Right forelimb (tissue), 1 donor: Measurements from ENCODE around the gene SYT1.
"Not testable (repeated sequence)": the region's sequence is repeated elsewhere in the genome, so short reads cannot be mapped to it uniquely, and the experiment has no call there.

ENCODE experiments used
- DNase-seq: peaks from one replicate; pipeline ENCODE4 v3.0.0-alpha.2; 2018

Gene SYT1

DNA sequence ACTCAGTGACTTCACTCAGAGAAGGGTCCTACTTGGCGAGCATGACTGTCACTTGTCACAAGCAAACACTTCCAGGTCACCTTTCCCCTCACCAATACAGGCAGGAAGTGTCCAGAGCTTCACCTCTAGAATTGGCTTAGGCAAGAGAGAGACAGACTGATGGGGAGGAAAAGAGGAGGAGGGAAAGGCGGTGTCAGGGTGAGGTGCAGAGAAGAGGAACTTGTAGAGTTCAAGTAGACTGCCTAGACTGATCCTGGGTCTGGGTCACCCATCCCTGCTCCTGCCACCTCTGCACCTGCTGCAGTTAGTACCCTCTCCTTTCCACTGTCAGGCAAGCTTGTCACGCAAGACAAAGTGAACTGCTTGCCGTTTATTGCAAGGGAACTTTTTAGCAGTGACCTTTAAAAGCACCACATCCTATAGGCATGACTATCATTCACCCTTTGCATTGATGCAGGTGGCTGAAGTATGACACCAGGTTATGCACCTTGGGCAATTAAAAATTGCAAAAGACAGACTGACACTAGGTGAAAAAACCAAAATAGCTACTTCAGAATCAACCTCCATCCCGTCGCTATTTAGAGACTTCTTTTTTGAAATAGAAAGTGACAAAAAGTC, 292.4 kb downstream of the SYT1 start:
- no peak for DNase-seq

GRCh38 chr12:79161249-79161934, 296.8 kb downstream of the SYT1 start:
- DNase-seq, result no peak

GRCh38 chr12:79162147-79162772, 297.7 kb downstream of the SYT1 start:
- DNase-seq, result no peak

- no peak for DNase-seq
These were observed 298.4 kb downstream of the SYT1 start for GRCh38 chr12:79162948-79163347.

GRCh38 chr12:79164890-79165289, 300.3 kb downstream of the SYT1 start:
- no peak for DNase-seq

- DNase-seq, result no peak
These were observed 304.1 kb downstream of the SYT1 start for GRCh38 chr12:79168687-79169086.

- DNase-seq, result no peak
These were observed 310.1 kb downstream of the SYT1 start for GRCh38 chr12:79174626-79175025.

GRCh38 chr12:79183003-79183402, 318.4 kb downstream of the SYT1 start:
- no peak for DNase-seq

GRCh38 chr12:79183926-79184325, 319.4 kb downstream of the SYT1 start:
- DNase-seq, result no peak

DNA sequence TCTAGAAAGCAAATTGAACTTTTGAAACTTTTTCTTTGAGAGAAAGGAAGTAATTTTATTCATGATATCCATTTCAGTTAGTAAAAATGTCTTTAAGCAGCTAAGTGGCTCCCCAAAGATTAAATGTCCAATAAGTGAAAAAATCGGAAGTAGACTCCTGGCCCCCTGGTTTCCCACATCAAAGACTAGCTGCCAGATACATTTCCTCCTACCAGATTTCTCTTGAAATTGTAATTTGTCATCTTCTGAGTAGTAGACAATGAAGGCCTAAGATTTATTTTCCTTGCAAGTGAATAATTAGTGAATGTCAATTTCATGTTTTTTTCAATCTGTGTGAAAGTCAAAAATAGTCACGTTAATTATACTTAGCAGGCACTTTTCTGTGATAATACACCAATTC, 321.9 kb downstream of the SYT1 start:
- DNase-seq, result no peak

DNA sequence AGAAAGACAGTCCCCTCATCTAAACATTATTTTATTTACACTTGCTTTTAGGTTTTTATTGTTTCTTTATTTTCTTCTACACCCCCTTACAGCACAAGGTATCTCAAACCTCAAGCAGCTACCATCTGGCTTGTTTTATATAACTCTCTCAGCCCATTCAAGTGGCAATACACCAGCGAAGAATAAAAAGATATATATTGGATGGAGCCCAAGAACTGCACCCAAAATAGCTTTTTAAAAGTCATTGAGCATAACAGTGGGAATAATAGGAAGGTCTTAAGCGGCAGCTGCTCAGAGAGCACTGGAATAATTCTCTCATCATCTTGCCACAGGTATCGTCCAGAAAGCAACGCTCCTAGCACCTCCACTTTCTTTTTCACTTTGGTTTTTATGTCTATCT, 322.5 kb downstream of the SYT1 start:
- DNase-seq, result no peak

- no peak for DNase-seq
These were observed 326.8 kb downstream of the SYT1 start for GRCh38 chr12:79191391-79191790.

- DNase-seq, result no peak
These were observed 330.0 kb downstream of the SYT1 start for GRCh38 chr12:79194595-79194994.

GRCh38 chr12:79199166-79199565, 334.6 kb downstream of the SYT1 start:
- no peak for DNase-seq

- no peak for DNase-seq
These were observed 335.6 kb downstream of the SYT1 start for GRCh38 chr12:79200176-79200575.

DNA sequence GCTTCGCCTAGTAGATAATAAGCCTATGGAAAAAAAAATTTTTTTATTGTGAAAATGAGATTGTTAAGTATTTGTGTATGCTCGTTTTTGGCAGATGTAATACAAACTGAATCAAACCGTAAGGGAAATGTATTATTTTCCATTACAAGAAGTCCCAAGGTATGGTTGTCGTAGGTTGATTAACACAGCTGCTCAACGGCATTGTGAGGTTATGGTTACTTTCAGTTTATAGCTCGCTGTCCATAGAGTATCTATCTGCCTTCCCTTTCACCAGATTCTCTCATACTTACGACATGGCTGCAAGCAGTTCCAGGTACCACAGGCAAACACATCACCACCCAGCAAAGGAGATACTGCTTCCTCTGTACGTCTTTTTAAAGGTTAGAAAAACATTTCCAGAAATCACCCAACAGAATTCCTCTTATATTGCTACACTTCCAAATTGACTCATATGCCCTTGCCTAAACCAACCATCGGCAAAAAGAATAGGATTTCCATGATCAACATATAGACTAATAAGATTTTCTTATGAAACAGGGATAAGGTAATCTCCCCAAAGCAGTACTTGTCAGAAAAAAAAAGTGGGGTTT, 338.6 kb downstream of the SYT1 start:
- no peak for DNase-seq

GRCh38 chr12:79206871-79207270, 342.3 kb downstream of the SYT1 start:
- no peak for DNase-seq

- not testable (repeated sequence) for DNase-seq
These were observed 345.8 kb downstream of the SYT1 start for GRCh38 chr12:79210403-79210802.

- DNase-seq, result no peak
These were observed 352.7 kb downstream of the SYT1 start for GRCh38 chr12:79217306-79217705.

GRCh38 chr12:79223210-79223609, 358.6 kb downstream of the SYT1 start:
- no peak for DNase-seq

DNA sequence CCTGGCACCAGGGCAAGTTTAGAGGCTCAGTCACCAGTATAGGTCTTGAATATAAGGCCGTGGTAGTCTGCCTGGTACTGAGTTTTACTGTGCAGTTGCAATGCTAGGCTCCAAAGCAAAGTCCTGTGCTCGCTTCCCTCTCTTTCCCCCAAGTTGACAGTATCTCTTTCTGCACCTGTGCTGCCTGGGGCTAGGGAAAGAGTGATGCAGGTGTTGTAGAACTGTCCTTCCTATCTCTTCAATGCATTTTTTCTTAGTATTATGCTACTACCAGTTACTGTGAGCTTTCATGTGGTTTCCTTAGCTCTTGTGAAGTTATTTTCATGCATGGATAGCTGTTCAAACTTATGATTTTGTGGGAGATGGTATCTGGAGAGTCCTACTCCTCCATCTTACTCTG, 359.2 kb downstream of the SYT1 start:
- no peak for DNase-seq

GRCh38 chr12:79227091-79227490, 362.5 kb downstream of the SYT1 start:
- DNase-seq, result no peak

- no peak for DNase-seq
These were observed 363.1 kb downstream of the SYT1 start for GRCh38 chr12:79227646-79228045.

- no peak for DNase-seq
These were observed 368.8 kb downstream of the SYT1 start for GRCh38 chr12:79233341-79233781.
